CD14-positive monocyte (primary cell): ENCODE results near the gene DHX32. TPM values are rescaled to one million over a fixed set of nuclear protein-coding genes. Genes with fewer than 3 reads are reported as not detected.

Experiments
- DNase-seq, 3 donors: peaks; one replicate each; pipeline ENCODE4 v3.0.0-alpha.2; 2011 to 2022
- H2AFZ ChIP-seq: 2 replicates; pipeline ENCODE4 v1.6.0; 2012; ENCODE audit warnings: mild to moderate bottlenecking, low read depth, low read length, inconsistent platforms; ENCODE audit not compliant: insufficient read depth, poor library complexity, severe bottlenecking
- H3K27ac ChIP-seq, 2 donors: 1 replicate in 1 of 2; 2 replicates in 1 of 2; pipeline ENCODE4 v1.5.1; 2012 to 2013; ENCODE audit warnings: low read length in 2 of 2, control low read depth in 1 of 2, inconsistent platforms in 1 of 2, low read depth in 1 of 2, mild to moderate bottlenecking in 1 of 2
- H3K27me3 ChIP-seq, 2 donors: one replicate each; pipeline versions ENCODE4 v1.6.0 to v1.6.1; 2011 to 2013; ENCODE audit warnings: low read length in 2 of 2; ENCODE audit not compliant: control insufficient read depth in 2 of 2, insufficient read depth in 2 of 2
- H3K36me3 ChIP-seq, 2 donors: replicated peaks in 1 of 2; 1 replicate in 1 of 2; 2 replicates in 1 of 2; pipeline versions ENCODE4 v1.5.1 to v1.6.1; 2012 to 2013; ENCODE audit warnings: low read length in 2 of 2, control low read depth in 1 of 2, inconsistent platforms in 1 of 2, mild to moderate bottlenecking in 1 of 2; ENCODE audit not compliant: insufficient read depth in 2 of 2, control insufficient read depth in 1 of 2
- H3K4me1 ChIP-seq, 2 donors: 1 replicate in 1 of 2; 2 replicates in 1 of 2; pipeline versions ENCODE4 v1.5.1 to v1.6.1; 2012 to 2013; ENCODE audit warnings: low read length in 2 of 2, control low read depth in 1 of 2, inconsistent platforms in 1 of 2, mild to moderate bottlenecking in 1 of 2, moderate library complexity in 1 of 2; ENCODE audit not compliant: insufficient read depth in 2 of 2, control insufficient read depth in 1 of 2
- H3K4me2 ChIP-seq: replicated peaks from 2 replicates; pipeline ENCODE3; 2012; ENCODE audit warnings: low read length, moderate library complexity, mild to moderate bottlenecking; ENCODE audit not compliant: poor library complexity, severe bottlenecking; ENCODE audit errors: extremely low read depth
- H3K4me3 ChIP-seq, 3 experiments: fragments of 200-600 bp in 1 of 3; sonication (generic) in 1 of 3; replicated peaks in 1 of 3; 1 replicate in 2 of 3; 2 replicates in 1 of 3; pipeline ENCODE4 v1.5.1; 2011 to 2013; ENCODE audit warnings: low read length in 3 of 3, mild to moderate bottlenecking in 3 of 3, control low read depth in 2 of 3, low read depth in 2 of 3, inconsistent platforms in 1 of 3, moderate library complexity in 1 of 3
- H3K79me2 ChIP-seq: 2 replicates; pipeline ENCODE4 v1.6.0; 2012; ENCODE audit warnings: mild to moderate bottlenecking, control low read depth, inconsistent platforms, low read length, moderate library complexity; ENCODE audit not compliant: insufficient read depth
- H3K9ac ChIP-seq: 2 replicates; pipeline ENCODE4 v1.6.0; 2017; ENCODE audit warnings: low read length, mild to moderate bottlenecking; ENCODE audit not compliant: insufficient read depth, poor library complexity, severe bottlenecking
- H3K9me3 ChIP-seq, 2 donors: replicated peaks in 1 of 2; 1 replicate in 1 of 2; 2 replicates in 1 of 2; pipeline versions ENCODE4 v1.5.1 to v1.6.1; 2012 to 2013; ENCODE audit warnings: low read length in 2 of 2, control low read depth in 1 of 2; ENCODE audit not compliant: control insufficient read depth in 1 of 2, insufficient read depth in 1 of 2
- H4K20me1 ChIP-seq: 2 replicates; pipeline ENCODE4 v1.6.0; 2012; ENCODE audit warnings: mild to moderate bottlenecking, low read length, control low read depth, moderate library complexity; ENCODE audit not compliant: insufficient read depth
- H3K27ac Mint-ChIP-seq, 7 donors: one replicate each; pipeline ENCODE4 v1.8.0; 2020; ENCODE audit warnings: mild to moderate bottlenecking in 7 of 7, mixed read lengths in 7 of 7, moderate library complexity in 6 of 7, inconsistent platforms in 2 of 7
- H3K27me3 Mint-ChIP-seq, 3 donors: one replicate each; pipeline ENCODE4 v1.8.0; 2021 to 2022; ENCODE audit warnings: low read depth in 3 of 3, mild to moderate bottlenecking in 3 of 3, mixed read lengths in 3 of 3, moderate library complexity in 3 of 3, inconsistent platforms in 1 of 3
- H3K36me3 Mint-ChIP-seq, 2 donors: one replicate each; pipeline ENCODE4 v1.8.0; 2020; ENCODE audit warnings: mixed read lengths in 2 of 2, inconsistent platforms in 1 of 2, mild to moderate bottlenecking in 1 of 2
- H3K4me1 Mint-ChIP-seq: one replicate; pipeline ENCODE4 v1.8.0; 2020; ENCODE audit warnings: mild to moderate bottlenecking, mixed read lengths
- H3K4me3 Mint-ChIP-seq, 2 donors: one replicate each; pipeline ENCODE4 v1.8.0; 2020; ENCODE audit warnings: mild to moderate bottlenecking in 2 of 2, mixed read lengths in 2 of 2, moderate library complexity in 1 of 2
- H3K9me3 Mint-ChIP-seq, 7 donors: one replicate each; pipeline ENCODE4 v1.8.0; 2020 to 2022; ENCODE audit warnings: mixed read lengths in 7 of 7, mild to moderate bottlenecking in 6 of 7, moderate library complexity in 6 of 7, inconsistent platforms in 2 of 7
- CTCF ChIP-seq: fragments of 200-600 bp; IDR thresholded peaks from one replicate; pipeline ENCODE4 v1.8.0; 2022; ENCODE audit warnings: antibody characterized with exemption, mild to moderate bottlenecking
- WGBS: methylation state at CpG from one replicate; pipeline ENCODE4 v1.1.5; 2013; ENCODE audit warnings: missing lambda C conversion rate; ENCODE audit not compliant: insufficient coverage; 5-methylcytosine and 5-hydroxymethylcytosine counted together
- intact Hi-C, 2 donors: fragments of 100-400 bp; cut with micrococcal nuclease; formaldehyde crosslinking; loops; one replicate each; pipeline versions ENCODE4 v1.15.0 to v1.15.1; 2023
- polyA plus RNA-seq, 3 donors: library from polyadenylated mRNA; depleted of rRNA in 1 of 3; unstranded in 2 of 3; stranded (reverse) in 1 of 3; fragments of 300-500 nt in 2 of 3; fragments of >200 nt in 1 of 3; fragmentation: Illumina TruSeq in 2 of 3; gene quantifications; 1 replicate in 2 of 3; 2 replicates in 1 of 3; pipeline ENCODE4 v1.2.3, GENCODE V29; 2012 to 2021

The DHX32 gene
- polyA plus RNA-seq, 3 donors = 6.0 to 20.5 (median 16.4) TPM

- H3K27ac Mint-ChIP-seq = no peak overlapping the region
These were observed 36.3 kb downstream of the DHX32 start for GRCh38 chr10:125844751-125845221.

GRCh38 chr10:125843603-125844329, 37.3 kb downstream of the DHX32 start:
- no peak overlapping the region for H3K4me3 Mint-ChIP-seq
- Histone ChIP-seq H2AFZ (no peak overlapping the region), H3K36me3 (peaks cover 46 to 97% of the 10 kb centered on the region in 2 donors), H3K4me1 (no peaks in the 10 kb centered on the region), H3K27ac (no peak overlapping the region), H3K4me2 (no peak overlapping the region), H3K9ac (no peak overlapping the region), H3K27me3 (no peaks in the 10 kb centered on the region), H4K20me1 (no peaks in the 10 kb centered on the region), H3K79me2 (no peaks in the 10 kb centered on the region), H3K4me3 (no peak overlapping the region), H3K9me3 (no peaks in the 10 kb centered on the region)
- peaks cover 0 to 4% (median 1%) of the 10 kb centered on the region in 3 donors for H3K27me3 Mint-ChIP-seq
- no peaks in the 10 kb centered on the region for H3K9me3 Mint-ChIP-seq
- no peaks in the 10 kb centered on the region for H3K4me1 Mint-ChIP-seq
- DNase-seq = no peak
- WGBS = 98% methylated on average over 8 of the region's 9 CpGs
- no peak for TF ChIP-seq CTCF
- H3K27ac Mint-ChIP-seq = peak overlapping the region in 1 of 7 donors; percentile 12
- intact Hi-C loops = no loop called here
- H3K36me3 Mint-ChIP-seq = peaks cover 63% of the 10 kb centered on the region in 2 donors

More at GRCh38 chr10:125844751-125845221, 36.3 kb downstream of the DHX32 start:
- Mint-ChIP-seq H3K36me3 (peaks cover 60 to 61% of the 10 kb centered on the region in 2 donors), H3K9me3 (no peaks in the 10 kb centered on the region), H3K4me3 (no peak overlapping the region), H3K27me3 (peaks cover 0 to 2% (median 1%) of the 10 kb centered on the region in 3 donors), H3K4me1 (no peaks in the 10 kb centered on the region)
- peaks cover 38 to 97% of the 10 kb centered on the region in 2 donors for H3K36me3 ChIP-seq
- H3K79me2 ChIP-seq = no peaks in the 10 kb centered on the region
- no peaks in the 10 kb centered on the region for H3K9me3 ChIP-seq
- H3K4me1 ChIP-seq = no peaks in the 10 kb centered on the region
- no peak overlapping the region for H3K4me3 ChIP-seq
- no peaks in the 10 kb centered on the region for H4K20me1 ChIP-seq
- no peaks in the 10 kb centered on the region for H3K27me3 ChIP-seq
- TF ChIP-seq CTCF = no peak
- no peak overlapping the region for H2AFZ ChIP-seq
- no peak overlapping the region for H3K27ac ChIP-seq
- no CpG with 5 or more reads among the region's 7 CpGs for WGBS
- intact Hi-C loops = no loop called here
- H3K9ac ChIP-seq = no peak overlapping the region
- no peak overlapping the region for H3K4me2 ChIP-seq
- no peak for DNase-seq
